Stimulated activated CD4-positive, alpha-beta T cell treated with anti-CD3 and anti-CD28 coated beads, TNF-alpha, amount 100 ng/mL, for 4 hours (primary cell): ENCODE data around the gene DNAH3.
"Not testable (repeated sequence)": the region's sequence is repeated elsewhere in the genome, so short reads cannot be mapped to it uniquely, and the experiment has no call there.

Source experiments
- DNase-seq, 3 experiments: peaks; one replicate each; pipeline ENCODE4 v3.0.0-alpha.2; 2020; ENCODE audit warnings: low read depth in 3 of 3

Gene DNAH3

GRCh38 chr16:20940871-20941635 is 209.6 kb downstream of the DNAH3 start:
- DNase-seq = no peak

DNA sequence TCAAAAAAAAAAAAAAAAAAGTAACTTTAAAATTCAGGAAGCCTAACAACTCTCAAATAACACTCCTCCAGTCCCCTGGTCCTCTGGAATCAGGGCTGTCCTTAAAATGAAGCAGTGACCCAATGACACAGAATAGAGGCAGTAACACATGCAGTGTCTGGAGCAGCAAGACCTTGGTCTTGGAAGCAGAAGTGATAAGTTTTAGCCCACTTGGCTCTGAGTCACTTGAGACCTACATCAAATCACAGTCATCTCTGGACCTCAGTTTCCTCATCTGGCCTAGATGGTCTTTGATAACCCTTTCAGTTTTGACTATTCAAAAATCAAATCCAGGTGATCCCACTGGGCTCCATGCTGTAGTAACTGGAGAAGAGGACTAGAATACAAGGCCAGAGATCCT is 211.0 kb downstream of the DNAH3 start:
- DNase-seq = no peak

GRCh38 chr16:20938426-20938825 is 212.2 kb downstream of the DNAH3 start:
- DNase-seq = no peak

DNA sequence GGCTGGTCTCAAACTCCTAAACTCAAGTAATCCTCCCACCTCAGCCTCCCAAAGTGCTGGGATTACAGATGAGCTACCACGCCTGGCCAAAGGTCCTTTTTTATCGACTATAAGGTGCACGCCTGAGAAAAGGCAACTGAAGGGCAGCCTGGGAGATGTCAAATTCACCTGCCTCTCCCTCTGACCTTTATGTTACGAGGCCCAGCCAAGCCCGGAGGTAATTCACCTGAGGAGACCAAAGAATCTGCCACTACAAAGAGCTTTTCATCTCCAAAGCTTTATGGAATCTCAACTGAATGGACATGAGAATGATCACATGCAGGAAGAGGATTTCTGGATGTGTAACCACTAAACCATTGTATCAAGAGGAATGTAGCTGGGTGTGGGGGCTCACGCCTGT is 212.9 kb downstream of the DNAH3 start:
- DNase-seq = no peak

DNA sequence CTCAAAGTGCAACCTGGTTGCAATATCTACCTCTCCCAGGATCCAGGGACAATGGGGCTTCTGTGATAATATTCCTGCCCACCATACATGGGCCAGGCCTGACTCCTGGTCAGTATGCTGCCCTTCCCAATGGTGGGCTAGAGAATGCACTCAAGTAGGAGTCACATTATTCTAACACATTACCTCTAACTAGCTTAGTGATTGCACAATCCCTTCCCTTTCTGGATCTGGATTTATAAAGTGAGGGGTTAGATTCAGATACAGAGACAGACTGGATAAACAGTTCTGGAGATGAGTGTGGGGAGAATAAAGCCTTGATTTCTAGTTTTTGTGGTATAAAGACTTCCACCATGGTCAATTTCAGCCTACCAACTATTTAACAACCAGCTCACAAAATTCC is 217.1 kb downstream of the DNAH3 start:
- no peak for DNase-seq

- no peak for DNase-seq
These were observed 219.5 kb downstream of the DNAH3 start for GRCh38 chr16:20931066-20931600.

DNA sequence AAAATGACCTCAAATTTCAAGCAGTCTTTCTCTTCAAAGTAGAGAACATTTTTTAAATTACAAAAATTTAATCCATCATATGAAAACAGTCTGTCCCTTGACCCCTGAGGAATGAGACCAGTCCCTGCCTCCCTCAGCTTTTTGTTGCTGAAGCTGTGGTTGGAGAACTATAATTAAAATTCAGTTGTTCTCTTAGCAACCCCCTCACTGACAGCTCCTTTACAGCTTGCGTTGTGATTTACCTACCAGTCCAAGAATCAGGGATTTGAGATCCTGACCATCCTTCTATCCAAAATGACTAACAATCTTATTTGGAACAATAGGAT is 220.3 kb downstream of the DNAH3 start:
- DNase-seq = no peak

GRCh38 chr16:20929676-20930364 is 220.8 kb downstream of the DNAH3 start:
- DNase-seq = not testable (repeated sequence)

DNA sequence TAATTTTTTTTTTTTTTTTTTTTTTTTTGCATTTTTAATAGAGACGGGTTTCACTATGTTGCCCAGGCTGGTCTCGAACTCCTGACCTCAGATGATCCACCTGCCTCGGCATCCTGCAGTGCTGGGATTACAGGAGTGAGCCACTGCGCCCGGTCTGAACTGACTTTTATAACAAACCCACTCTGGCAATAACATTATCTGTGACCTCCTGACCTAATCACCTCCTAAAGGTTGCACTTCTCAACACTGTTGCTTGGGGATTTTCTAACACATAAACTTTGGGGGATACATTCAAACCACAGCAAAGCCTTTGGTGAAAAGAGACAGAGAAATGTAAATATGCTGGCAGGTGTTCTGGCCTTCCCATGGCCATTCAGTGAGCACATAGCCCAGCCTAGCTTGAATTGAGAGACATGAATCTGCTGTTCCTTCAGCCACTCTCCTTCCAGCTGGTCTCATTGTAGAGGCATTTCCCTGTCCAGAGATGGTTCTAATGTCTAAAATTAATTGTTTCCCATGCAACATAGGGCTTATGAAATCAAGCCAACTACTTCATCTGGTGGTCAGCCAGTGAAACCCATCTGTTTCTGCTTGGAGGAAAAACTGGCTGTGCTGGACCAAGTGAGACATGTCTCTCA is 221.8 kb downstream of the DNAH3 start:
- no peak for DNase-seq

DNA sequence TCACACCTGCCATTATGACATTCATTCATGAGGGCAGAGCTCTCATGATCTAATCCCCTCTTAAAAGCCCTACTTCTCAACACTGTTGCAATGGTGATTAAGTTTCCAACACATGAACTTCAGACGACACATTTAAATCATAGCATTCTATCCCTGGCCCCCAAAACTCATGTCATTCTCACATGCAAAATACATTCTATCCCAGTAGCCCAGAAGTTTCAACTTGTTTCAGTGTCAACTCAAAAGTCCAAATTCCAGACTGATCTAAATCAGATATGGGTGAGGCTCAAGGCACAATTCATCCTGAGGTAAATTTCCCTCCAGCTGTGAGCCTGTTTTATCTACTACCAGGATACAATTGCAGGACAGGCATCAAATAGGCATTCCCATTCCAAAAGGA is 224.9 kb downstream of the DNAH3 start:
- no peak for DNase-seq

DNA sequence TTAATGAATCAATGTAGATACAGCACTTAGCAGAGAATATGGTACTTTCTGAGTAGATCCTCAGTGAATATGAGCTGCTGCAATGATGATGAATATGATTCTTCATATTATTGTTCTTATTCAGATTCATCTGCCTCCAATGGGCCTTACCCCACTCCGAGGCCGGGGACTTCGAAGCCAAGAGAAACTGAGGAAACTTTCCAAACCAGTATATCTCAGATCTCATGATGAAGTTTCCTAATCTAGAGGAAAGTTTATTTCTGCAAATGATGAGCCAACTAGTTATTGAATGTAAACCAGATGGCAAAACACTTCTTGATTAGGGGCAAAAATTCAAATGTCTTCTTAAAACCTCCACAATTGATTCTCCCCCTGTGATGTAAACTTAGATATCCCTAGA is 226.8 kb downstream of the DNAH3 start:
- DNase-seq = no peak

DNA sequence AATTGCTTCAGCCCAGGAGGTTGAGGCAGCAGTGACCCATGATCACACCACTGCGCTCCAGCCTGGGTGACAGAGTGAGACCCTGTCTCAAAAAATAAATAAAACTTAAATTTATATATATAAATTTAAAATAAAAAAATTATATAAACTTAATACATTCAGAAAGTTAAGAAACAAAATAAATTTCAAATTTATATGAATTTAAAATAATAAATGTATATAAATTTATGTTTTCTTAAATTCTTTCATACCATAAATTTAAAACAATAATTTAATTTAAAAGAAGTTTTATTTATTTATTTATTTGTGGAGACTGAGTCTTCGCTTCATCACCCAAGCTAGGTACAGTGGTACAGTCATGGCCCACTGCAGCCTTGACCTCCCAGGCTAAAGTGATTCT is 229.8 kb downstream of the DNAH3 start:
- no peak for DNase-seq

DNA sequence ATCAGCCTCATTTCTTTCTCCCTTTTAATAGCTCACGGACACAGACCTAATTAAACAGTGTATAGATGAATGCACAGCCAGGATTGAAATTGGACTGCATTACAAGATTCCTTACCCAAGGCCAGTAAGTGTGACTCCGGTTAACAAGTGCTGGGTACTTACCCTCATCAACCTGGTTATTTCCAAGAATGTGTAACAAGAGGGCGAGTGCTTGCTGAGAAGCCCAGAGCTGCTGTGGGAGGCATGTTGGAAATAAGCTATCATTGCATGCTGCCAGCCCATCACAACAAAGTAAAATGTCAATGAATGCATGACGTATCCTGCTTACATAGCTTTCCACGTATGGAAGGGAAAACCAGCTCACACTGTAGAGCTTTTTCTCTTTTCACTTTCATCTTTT is 230.6 kb downstream of the DNAH3 start:
- DNase-seq = no peak

DNA sequence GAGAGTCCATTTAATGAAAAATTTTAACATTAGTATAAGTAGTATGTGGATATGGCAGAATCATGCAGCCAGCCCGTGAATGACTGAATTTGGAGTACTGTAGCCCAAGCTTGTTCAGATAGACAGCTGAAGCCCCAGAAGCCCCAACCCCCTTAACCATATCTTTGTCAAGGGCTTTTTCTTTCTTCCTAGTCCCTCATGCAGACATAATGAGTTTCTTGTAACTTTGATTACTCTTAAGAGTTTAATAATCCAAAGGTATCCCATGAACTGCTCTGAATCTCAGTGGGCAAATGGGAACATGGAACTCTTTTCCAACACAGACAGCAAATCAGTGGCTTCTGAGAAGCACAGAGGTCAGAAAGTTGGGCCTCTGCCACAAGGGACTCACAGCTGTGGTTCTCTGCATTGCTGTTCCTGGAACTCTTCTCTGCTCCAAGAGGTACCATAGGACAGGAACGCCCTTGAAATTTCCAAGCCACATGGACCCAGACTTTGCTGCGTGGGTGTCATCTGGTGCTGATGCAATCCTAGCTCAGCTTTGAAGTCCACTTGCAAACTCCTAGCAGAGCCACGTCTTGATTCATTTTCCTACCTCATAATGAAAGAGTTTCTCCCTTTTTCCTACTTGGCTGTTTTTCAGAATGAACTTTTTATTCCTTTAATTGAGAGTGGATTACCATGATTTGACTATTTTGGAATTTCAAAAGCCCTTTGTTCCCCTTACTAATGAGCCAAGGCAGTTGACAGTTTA is 232.0 kb downstream of the DNAH3 start:
- DNase-seq = no peak

GRCh38 chr16:20916942-20917341 is 233.7 kb downstream of the DNAH3 start:
- no peak for DNase-seq

DNA sequence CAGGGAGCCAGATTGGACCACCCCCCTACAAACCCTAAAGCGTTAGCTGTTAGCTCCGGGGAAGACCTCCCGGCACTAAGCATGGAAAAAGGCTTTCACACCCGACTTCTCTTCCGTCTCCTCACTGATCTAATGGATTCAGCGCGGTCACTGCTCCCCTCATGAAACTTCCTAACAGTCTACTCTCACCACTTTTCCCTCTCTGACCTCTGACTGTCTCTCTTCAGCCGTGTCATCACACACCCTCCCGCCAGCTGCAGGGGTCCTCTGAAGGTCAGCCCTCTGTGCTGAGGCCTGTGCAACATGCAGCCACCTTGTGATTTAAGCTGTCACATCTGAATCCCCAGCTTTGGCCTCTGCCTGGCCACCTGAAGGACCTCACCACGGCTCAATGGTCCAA is 234.4 kb downstream of the DNAH3 start:
- DNase-seq = no peak

- no peak for DNase-seq
These were observed 239.3 kb downstream of the DNAH3 start for GRCh38 chr16:20911361-20911760.

DNA sequence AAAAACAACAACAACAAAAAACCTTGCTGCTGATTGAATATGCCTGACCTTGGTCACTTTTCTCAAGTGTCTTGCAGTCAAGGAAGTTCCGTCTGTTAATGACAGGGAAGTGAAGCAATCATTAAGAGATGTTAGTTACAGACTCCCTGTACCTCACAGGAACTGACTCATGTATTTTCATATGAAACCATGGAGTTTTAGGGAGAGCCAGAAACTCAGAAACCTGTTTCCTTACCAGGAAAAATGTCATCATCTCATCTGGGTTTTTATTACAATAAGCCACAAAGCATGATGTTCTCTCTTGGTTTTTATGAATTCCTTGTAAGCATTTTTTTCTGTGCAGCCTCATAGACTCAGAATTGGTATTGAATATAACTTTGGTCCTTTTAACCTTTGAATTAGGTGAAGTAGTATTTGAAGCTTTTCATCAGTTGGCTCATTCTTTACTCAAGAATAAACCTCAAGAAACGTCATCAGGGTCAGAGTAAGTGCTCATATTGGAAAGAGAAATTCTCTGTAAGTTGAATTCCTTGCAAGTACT is 239.8 kb downstream of the DNAH3 start:
- no peak for DNase-seq

- no peak for DNase-seq
These were observed 244.0 kb downstream of the DNAH3 start for GRCh38 chr16:20906341-20907255.

GRCh38 chr16:20905576-20905975 is 245.1 kb downstream of the DNAH3 start:
- DNase-seq = no peak
